HG02973 (cell line): ENCODE measurements around the gene CHST5.

Source experiments
- ATAC-seq: cut with Tn5 transposase; IDR thresholded peaks from one replicate; pipeline ENCODE4 v1.9.1; 2021; ENCODE audit warnings: moderate library complexity; ENCODE audit not compliant: unreplicated experiment

CHST5 gene

DNA sequence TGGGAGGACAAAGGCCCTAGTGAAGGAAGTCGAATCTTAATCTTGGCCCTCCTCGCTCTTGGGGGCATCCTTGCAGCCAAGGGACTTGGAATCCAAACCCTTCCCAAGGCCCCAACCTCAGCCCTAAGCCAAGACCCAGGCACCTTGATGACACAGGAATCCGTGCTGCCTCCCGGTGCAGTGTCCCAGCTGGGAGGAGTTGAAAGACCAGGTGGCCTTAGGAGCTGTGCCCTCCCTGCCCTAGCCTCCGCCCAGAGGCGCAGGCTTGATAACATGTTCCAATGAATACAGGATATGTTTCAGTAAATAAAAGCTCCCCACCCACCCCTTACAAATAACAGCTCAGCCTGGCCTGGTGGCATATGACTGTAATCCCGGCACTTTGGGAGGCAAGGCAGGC is at the start of gene CHST5:
CHST5 (minus strand) TSS at position 208 of the 400 bp plus-strand sequence. CDS start 5,724 bp downstream, outside the sequence.
- no peak for ATAC-seq

DNA sequence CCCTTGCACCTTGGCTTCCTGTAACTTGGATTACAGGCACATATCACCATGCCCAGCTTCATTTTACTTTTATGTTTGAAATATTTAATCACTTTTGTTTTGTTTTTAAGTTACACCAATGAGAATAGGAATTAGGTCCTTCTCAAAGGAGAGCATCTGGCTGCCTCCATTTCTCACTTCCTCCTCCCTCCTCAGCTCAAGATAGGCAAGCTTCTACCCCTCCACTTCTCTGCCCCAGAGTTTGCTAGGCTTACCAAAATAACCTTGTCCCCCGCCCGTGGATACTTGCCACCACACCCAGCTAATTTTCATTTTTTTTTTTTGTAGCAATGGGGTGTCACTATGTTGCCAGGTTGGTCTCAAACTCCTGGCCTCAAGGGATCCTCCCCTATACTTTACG is 48.2 kb upstream of the CHST5 start:
- no peak for ATAC-seq

DNA sequence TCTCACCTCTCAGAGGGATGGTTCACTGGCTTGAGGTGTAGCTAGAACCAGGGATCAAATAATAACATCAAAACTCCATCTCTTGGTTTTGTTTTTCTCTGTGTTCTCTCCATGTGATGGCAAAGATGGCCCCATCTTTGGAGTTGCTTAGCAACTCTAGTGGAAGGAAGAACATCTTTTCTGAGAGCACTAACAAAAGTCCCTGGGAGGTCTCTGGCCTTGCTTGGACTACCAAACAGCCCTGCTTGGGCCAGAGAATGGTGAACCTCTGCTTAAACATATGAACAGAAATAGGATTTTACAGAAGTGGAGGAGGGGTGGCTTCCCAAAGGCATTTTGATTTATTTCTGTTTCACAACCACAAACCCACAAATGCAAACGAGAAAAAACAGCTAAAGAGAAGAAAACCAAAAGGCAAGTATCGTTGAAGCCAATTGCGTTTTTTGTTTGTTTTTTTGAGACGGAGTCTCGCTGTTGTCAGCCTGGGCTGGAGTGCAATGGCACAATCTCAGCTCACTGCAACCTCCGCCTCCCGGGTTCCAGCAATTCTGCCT is 43.5 kb upstream of the CHST5 start:
- no peak for ATAC-seq

DNA sequence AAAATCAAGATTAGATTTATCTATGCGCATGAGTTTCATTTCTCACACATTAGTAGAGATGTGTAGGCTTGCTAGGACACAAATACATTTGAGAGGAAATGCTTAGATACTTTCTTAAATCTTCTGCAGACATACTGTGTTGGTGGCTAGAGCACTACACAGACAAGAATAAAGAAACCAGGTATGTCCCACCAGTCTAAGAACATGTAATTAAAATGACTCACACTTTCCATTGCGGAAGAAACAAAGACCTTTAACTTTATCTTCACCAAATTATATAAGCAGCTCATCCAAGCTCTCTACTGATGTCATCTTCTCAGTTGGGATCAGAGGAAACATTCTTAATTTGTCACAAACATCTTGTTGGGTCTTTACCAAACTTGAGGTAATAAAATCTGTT is 42.8 kb upstream of the CHST5 start:
- ATAC-seq = no peak

DNA sequence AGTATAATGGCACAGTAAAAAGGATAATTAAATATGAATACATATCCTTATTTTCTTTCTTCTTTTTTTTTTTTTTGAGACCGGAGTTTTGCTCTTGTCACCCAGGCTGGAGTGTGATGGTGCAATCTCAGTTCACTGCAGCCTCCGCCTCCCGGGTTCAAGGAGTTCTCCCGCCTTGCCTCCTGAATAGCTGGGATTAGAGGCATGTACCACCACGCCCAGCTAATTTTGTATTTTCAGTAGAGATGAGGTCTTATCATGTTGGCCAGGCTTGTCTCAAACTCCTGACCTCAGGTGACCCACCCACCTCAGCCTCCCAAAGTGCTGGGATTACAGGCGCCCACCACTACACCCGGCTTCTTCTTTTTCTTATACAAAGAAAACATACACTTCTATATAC is 42.3 kb upstream of the CHST5 start:
- no peak for ATAC-seq

DNA sequence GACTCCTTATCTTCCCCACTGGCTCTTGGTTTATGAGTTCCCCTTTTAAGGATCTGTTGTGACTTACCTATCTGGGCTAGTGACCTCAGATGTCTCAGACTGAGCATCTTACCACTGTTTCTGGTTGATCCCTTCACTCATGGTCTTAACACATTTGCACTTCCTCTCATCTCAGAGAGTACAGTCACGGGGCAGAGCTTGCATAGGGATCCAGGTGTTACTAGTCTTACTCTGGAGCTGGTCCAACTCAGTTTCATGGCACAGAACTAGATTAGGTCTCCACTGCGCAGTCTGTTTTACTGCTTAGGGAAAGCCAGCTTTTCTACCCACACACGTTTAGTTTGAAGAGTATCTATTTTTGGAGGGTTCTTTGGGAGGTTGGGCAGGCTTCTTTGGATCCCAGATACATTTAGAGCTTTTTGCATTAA is 40.5 kb upstream of the CHST5 start:
- ATAC-seq = peak; percentile 69

DNA sequence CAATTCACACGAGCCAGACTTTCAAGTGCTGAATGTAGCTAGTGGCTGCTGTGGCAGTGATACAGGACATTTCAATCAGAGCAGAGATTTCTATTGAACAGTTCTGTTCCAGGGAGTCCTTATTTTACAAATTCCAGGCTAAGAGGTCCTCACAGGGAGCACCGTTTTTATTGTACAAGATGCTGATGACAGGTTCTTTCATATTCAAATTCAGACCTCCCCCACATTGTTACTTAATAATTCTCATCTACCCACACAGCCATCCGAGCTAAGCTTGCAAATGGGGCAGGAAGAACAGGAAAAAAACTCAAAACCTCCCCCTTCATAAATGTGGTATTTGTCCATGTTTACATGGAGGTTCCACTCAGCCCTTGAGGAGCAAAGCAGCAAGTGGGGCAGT is 40.0 kb upstream of the CHST5 start:
- no peak for ATAC-seq

DNA sequence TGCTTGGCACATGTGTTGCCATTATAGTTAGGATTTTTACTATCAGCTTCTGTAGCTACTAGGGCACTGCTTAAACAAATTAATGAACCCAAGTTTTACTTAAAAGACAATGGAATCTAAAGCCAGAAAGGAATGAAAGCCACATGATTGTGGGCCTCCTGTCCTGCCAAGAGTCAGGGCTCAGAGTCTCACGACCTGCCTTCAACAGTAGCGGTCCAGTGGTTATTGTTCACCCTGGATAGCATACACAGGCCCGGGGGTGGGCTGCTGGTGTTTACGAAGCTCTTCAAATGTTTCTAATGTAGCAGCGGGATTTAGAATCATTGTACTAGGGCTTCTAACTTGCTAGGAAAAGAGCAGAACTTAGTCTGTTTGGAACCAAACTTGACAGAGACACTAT is 38.0 kb upstream of the CHST5 start:
- ATAC-seq = no peak

DNA sequence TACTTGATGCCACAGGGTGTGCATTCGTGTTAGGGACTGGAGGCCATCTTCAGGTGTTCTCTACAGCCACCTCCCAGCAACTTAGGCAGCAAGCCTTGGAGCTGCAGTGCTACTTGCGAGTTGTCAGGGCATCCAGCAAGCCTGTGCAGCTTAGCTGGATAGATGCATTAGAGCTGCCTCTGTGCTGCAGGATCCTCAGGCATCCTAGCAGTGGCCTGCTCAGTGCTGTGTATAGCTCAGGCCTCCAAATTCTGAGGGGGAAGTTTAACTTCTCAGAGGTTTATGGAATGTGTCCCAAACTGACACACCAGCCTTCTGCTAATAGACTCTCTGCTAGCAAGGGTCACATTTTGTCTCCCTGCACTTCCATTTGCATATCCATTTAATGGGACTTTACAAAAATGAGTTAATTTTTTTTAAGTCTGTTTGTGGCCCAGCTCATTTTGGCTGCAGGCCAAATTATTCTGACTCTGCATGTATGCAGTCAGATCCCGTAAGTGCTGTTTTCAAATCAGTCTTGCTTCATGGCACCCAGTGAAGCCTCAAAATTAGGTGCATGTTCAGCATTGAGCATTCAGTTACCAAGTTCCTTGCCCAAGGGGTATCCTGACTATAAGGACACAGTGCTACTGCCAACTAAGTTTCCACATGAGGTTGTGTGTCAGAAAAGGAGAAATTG is 37.1 kb upstream of the CHST5 start:
- no peak for ATAC-seq

DNA sequence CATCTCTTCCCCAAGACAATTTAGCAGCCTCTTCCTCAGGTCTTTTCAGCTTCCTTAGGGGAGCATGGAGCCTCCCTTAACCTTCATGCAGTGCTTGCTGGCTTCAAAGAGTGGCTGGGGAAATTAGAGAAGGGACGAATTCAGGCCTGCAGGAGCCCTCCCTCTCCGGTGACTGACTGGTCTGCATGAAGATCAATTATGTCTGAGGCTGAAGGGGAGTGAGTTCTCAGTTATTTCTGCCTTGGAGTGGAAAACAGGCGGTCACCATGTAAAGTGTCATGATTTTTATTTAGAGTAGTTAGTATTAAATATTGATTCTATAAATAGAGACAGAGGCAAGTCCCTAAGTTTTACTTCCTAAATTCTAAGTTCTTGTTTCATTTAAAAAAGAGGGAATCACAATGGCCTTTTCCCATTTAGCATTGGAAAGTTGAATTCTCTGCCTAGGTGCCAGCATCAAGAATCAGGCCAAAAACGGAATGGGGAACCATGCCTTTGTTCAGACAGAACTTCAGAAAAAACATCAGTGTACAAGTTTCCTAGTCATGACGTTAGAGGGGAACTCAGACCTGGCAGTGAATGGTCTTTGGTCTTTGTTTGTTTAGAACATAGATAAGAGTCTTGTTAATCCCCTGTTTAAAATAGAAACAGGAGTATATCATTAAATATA is 34.6 kb upstream of the CHST5 start:
- ATAC-seq = no peak

DNA sequence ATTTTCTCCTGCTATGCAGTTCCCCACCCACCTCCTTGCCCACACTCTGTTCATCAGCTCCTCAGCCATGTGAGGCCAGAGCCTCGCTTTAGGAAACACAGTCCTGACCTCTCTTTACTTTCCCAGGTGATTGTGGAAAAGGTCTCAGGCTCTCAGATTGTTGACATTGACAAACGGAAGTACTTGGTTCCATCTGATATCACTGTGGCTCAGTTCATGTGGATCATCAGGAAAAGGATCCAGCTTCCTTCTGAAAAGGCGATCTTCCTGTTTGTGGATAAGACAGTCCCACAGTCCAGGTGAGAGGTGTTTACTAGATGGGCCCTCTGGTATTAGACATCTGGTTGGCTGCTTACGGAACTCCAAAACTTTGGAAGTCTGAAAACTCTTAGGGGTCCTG is 32.0 kb upstream of the CHST5 start:
- no peak for ATAC-seq

DNA sequence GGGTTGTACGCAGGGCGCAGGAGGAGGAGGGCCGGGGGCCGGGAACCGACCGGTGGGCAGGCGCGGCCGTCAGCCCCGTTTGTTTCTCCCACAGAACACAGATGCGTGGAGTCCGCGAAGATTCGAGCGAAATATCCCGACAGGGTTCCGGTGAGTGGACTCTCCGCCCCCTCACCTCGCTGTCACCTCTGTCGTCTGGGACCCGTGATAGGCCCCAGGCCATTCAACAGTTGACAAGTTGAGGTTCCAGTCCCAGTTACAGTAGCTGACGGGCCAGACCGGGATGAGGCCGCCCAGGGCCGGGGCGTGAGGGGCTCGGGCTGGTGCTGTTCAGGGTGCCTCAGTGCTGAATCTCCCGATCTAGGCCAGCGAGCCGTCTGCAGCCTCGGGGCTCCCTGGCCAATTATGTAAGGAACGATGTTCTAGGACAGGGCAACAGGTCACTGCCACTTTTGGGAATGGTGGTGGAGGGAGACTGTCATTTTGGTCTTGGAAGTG is 30.9 kb upstream of the CHST5 start:
- peak; percentile 3 for ATAC-seq

DNA sequence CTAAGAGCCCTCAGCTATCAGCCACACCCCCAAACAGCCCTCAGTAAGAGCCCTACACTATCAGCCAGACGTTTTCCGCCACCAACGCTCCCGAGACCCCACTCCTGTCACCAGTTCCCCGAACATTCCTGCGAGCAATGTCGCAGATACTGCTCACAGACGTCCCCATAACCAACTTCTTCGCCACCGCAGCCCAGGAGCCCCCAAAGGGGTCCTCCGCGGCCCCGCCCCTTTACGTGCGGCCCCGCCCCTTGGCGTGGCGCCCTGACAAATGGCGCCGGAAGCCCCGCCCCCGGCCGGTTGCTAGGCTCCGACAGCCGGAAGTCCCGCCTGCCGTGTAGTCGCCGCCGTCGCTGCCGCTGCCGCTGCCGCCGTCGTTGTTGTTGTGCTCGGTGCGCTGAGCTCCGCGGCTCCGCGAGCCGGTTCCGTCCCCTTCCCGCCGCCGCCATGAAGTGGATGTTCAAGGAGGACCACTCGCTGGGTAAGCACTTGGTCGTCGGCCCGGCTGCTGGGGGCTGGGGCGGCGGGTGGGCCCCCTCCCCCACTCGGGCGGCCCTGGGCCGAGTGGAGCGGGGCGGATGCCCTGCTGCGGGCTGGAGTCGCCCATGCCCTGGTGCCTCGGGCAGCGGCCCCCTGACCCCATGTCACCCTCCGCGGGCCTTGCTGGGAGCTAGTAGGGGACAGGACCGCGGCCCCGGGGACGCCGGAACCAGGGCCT is 30.3 kb upstream of the CHST5 start, which contains the start of gene GABARAPL2:
GABARAPL2 (plus strand) TSS at position 340 of the 718 bp plus-strand sequence; CDS start at position 448, 108 bp downstream.
- peak; percentile 62 for ATAC-seq

DNA sequence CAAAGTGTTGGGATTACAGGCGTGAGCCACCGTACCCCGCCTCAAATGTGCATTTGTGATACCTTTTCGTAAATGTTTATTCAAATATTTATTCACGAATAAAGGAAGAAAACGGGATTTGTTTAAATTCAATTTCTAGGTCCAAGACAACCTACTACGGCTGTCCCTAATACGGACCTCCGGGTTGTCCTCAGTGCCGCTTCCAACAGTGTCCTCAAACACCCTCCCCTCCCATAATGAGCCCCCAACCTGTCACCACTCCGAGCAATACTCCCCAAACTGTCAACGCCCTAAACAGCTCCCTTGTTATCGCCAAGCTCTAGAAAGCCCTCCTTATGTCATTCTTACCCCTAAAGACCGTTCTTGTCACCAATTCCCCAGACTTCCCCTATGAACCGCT is 29.7 kb upstream of the CHST5 start:
- no peak for ATAC-seq

DNA sequence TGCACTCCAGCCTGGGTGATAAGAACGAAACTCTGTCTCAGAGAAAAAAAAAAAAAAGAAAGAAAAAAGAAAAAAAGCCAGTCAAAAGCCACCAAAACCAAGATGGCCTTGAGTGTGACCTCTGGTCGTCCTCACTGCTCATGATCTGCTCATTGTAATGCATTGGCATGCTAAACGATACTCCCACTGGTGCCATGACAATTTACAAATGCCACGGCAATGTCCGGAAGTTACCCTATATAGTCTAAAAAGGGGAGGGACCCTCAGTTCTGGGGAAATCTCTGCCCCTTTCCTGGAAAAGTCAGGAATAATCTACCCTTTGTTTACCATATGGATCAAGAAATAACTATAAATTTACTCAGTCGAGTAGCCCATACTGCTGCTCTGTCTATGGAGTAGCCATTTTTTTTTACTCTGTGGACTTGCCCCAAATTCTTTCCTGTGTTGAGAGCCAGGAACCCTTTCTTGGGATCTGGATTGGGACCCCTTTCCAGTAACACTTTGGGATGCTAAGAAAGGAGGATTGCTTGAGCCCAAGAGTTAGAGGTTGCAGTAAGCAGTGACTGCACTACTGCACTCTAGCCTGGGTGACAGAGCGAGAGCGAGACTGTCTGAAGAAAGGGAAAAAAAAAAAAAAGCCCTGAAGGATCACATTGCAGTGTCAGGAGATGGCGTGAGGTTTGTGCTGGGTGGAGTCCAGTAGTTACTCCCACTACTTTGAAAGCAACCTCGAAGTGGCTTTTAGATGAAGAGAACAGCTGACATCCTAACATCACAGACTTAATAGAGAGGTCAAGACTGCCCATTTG is 23.9 kb upstream of the CHST5 start:
- no peak for ATAC-seq

DNA sequence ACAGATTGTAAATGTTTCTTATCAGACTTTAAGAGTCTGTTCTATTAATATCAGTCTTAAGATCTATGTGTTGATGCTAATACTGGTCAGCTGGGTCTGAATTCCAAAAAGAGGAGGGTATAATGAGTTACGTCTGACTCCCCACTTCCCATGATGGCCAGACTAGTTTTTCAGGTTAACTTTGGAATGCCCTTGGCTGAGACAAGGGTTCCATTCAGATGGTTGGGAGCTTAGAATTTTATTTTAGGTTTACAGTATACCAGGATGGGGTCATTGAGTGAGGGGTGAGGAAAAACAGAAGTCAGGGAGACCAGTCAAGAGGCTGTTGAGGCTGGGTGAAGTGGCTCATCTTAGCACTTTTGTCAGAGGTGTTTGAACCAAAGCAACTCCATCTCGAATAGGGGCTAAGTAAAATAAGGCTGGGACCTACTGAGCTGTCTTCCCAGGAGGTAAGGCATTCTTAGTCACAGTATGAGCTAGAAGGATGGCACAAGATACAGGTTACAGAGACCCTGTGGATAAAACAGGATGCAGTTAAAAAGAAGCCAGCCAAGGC is 23.0 kb upstream of the CHST5 start:
- ATAC-seq = no peak

DNA sequence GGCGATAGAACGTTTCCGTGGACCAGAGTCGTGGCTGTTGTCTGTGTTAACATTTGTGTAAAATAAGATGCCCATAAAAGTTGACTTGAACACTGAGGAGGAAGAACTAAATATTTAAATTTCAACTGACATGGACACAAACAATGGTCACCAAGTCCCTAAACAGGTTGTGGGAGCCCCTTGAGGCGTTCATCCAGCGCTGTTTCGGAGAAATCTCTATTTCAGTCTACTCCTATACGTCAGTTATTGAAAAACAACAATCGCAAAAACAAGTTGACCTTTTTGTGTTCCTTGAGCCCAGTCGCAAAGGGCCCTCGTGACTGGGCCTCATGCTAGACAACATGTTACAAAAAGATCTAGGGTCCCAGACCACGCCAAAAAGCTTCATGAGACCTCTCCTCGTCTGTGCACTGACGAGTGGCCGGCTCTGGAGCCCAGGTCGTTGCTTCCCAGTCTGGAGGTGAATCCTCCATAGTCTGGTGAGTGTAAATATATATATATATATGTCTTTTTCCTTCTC is 20.6 kb upstream of the CHST5 start:
- ATAC-seq = no peak

DNA sequence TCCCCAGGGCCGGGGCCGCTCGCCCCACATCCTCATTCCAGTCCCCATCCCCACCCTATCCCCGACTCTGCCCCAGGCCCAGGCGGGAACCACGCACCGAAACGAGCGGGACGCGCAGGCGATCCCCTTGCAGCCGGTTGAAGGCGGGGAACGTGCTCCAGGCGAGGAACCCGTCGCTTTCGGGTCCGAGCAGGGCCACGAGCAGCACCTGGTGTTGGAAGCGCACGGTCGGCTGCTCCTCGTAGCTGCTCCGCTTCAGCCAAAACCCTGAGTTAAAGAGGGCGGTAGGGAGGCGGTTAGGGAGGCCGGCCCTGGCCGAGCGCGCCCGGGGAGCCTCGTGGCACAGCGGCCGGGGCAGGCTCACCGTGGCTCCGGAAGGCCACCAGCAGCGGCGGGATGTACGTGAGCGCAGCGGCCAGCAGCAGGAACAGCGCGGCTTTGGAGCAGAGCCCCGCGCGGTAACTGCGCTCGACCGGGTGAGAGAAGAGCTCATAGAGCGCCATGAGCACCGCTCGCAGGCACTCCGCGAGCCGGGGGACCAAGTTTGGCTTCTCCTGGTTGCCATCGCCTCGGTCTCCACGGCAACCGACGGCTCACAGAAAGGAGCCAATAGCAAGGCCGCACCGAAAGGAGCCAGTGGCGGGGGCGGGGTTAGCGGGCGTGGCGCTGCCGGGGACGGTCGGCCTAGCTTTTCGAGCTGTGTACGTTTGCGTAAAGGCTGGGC is 20.0 kb upstream of the CHST5 start, which contains the start of gene TMEM231:
TMEM231 (minus strand) TSS at position 546 of the 724 bp plus-strand sequence; CDS start at position 503, 43 bp downstream.
- peak; percentile 96 for ATAC-seq

DNA sequence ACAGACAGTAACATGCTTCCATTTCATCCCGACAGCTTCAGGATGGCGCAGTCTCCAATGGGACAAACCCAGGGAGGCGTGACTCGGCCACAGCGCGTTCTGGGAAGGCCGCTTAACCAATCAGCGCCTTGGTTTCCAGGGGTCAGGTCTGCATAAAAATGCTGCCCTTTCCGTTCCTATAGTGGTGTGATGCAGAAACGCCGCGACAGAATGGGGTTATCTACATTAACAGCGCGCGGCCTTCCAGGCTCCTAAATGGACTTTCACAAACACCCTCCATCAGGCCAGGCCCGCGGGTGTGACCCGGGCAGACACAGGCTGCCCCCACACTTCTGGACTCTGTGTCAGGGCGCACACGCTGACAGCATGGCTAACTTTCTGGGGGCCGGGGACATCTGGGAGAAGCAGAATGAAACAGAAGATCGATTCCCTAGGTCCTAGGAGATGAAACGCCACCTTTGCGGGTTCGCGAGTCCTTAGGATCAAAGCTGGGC is 19.4 kb upstream of the CHST5 start:
- ATAC-seq = peak; percentile 22
